GM12878 (cell line): ENCODE measurements around the gene LSM5.

Experiments
- ATF7 ChIP-seq: fragments of 450-650 bp; IDR thresholded peaks from 2 replicates; pipeline ENCODE4 v1.6.1; 2016; ENCODE audit warnings: low read depth, mild to moderate bottlenecking
- BRCA1 ChIP-seq: IDR thresholded peaks from 2 replicates; pipeline ENCODE4 v1.6.1; 2011; ENCODE audit warnings: low read depth, low read length, improper control_type of control experiment
- CHD4 ChIP-seq: fragments of 200-600 bp; sonication (generic); IDR thresholded peaks from 2 replicates; pipeline ENCODE4 v1.6.1; 2016; ENCODE audit warnings: mild to moderate bottlenecking
- EP300 ChIP-seq, 2 experiments: fragments of 150-350 bp in 1 of 2; IDR thresholded peaks; 2 replicates each; pipeline ENCODE4 v1.6.1; 2011 to 2012; ENCODE audit warnings: low read depth in 2 of 2, low read length in 2 of 2, borderline replicate concordance in 1 of 2, improper control_type of control experiment in 1 of 2, inconsistent platforms in 1 of 2; ENCODE audit not compliant: control insufficient read depth in 1 of 2
- ESRRA ChIP-seq: IDR thresholded peaks from 2 replicates; pipeline ENCODE4 v1.6.1; 2012; ENCODE audit warnings: mild to moderate bottlenecking, low read length, improper control_type of control experiment
- EZH2 ChIP-seq: IDR thresholded peaks from 2 replicates; pipeline ENCODE4 v1.6.1; 2012; ENCODE audit warnings: low read depth, mild to moderate bottlenecking, control low read depth, inconsistent platforms, low read length, borderline replicate concordance; ENCODE audit not compliant: control insufficient read depth
- MTA2 ChIP-seq: fragments of 450-650 bp; IDR thresholded peaks from 2 replicates; pipeline ENCODE4 v1.6.1; 2016; ENCODE audit warnings: low read depth, mild to moderate bottlenecking, moderate library complexity
- NR2C2 ChIP-seq: IDR thresholded peaks from 2 replicates; pipeline ENCODE4 v1.6.1; 2011; ENCODE audit warnings: borderline replicate concordance, low read depth; ENCODE audit not compliant: control insufficient read depth, insufficient read length
- POLR2A ChIP-seq: IDR thresholded peaks from 2 replicates; pipeline ENCODE4 v1.6.1; 2011; ENCODE audit warnings: low read depth, mild to moderate bottlenecking, low read length
- POLR2AphosphoS5 ChIP-seq: IDR thresholded peaks from 2 replicates; pipeline ENCODE4 v1.6.1; 2011; ENCODE audit warnings: mild to moderate bottlenecking, low read length, inconsistent platforms
- YY1 ChIP-seq: IDR thresholded peaks from 2 replicates; pipeline ENCODE4 v1.6.1; 2011; ENCODE audit warnings: low read depth, mild to moderate bottlenecking, low read length
- ZNF207 ChIP-seq: fragments of 450-650 bp; IDR thresholded peaks from 2 replicates; pipeline ENCODE4 v1.6.1; 2014; ENCODE audit warnings: antibody characterized with exemption, mild to moderate bottlenecking, borderline replicate concordance
- TF ChIP-seq, protein P1 (sequence below), 3 experiments: IDR thresholded peaks in 2 of 3; conservative IDR thresholded peaks in 1 of 3; 2 replicates each; pipeline ENCODE4 v1.5.1; 2011; ENCODE audit warnings: low read depth in 3 of 3, low read length in 3 of 3, mild to moderate bottlenecking in 3 of 3, control low read depth in 2 of 3, moderate library complexity in 2 of 3, inconsistent platforms in 1 of 3, mixed read lengths in 1 of 3; ENCODE audit not compliant: control insufficient read depth in 2 of 3, insufficient read depth in 1 of 3; ENCODE audit errors: extremely low read depth in 1 of 3
- TF ChIP-seq, protein P2 (sequence below): fragments of 450-650 bp; IDR thresholded peaks from 2 replicates; pipeline ENCODE4 v1.6.1; 2016; ENCODE audit warnings: mild to moderate bottlenecking

GRCh38 chr7:32476816-32477648 lies 13.1 kb downstream of the LSM5 start:
- no peak for TF ChIP-seq NR2C2
- TF ChIP-seq POLR2AphosphoS5 = no peak
- TF ChIP-seq ZNF207 = no peak
- no peak for TF ChIP-seq MTA2
- TF ChIP-seq CHD4 = no peak
- TF ChIP-seq EP300 (IDR thresholded peaks at IDR 0.05; ENCODE audit: borderline replicate concordance in 1 of 2, control insufficient read depth in 1 of 2, low read depth in 2 of 2, low read length in 2 of 2) = no peak
- no peak for TF ChIP-seq EZH2
- TF ChIP-seq BRCA1 = no peak
- no peak for TF ChIP-seq POLR2A
- TF ChIP-seq, protein P1, sequence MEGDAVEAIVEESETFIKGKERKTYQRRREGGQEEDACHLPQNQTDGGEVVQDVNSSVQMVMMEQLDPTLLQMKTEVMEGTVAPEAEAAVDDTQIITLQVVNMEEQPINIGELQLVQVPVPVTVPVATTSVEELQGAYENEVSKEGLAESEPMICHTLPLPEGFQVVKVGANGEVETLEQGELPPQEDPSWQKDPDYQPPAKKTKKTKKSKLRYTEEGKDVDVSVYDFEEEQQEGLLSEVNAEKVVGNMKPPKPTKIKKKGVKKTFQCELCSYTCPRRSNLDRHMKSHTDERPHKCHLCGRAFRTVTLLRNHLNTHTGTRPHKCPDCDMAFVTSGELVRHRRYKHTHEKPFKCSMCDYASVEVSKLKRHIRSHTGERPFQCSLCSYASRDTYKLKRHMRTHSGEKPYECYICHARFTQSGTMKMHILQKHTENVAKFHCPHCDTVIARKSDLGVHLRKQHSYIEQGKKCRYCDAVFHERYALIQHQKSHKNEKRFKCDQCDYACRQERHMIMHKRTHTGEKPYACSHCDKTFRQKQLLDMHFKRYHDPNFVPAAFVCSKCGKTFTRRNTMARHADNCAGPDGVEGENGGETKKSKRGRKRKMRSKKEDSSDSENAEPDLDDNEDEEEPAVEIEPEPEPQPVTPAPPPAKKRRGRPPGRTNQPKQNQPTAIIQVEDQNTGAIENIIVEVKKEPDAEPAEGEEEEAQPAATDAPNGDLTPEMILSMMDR (IDR thresholded peaks at IDR 0.05 in 2 of 3, conservative IDR thresholded peaks at IDR 0.05 in 1 of 3; ENCODE audit: control insufficient read depth in 2 of 3, extremely low read depth in 1 of 3, insufficient read depth in 1 of 3, low read depth in 3 of 3, low read length in 3 of 3) = no peak
- TF ChIP-seq YY1 = no peak
- no peak for TF ChIP-seq ESRRA
- TF ChIP-seq ATF7 = no peak
- TF ChIP-seq, protein P2, sequence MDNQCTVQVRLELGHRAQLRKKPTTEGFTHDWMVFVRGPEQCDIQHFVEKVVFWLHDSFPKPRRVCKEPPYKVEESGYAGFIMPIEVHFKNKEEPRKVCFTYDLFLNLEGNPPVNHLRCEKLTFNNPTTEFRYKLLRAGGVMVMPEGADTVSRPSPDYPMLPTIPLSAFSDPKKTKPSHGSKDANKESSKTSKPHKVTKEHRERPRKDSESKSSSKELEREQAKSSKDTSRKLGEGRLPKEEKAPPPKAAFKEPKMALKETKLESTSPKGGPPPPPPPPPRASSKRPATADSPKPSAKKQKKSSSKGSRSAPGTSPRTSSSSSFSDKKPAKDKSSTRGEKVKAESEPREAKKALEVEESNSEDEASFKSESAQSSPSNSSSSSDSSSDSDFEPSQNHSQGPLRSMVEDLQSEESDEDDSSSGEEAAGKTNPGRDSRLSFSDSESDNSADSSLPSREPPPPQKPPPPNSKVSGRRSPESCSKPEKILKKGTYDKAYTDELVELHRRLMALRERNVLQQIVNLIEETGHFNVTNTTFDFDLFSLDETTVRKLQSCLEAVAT = no peak
